ENCODE results near the gene ZNRF2.

Gene ZNRF2

GRCh38 chr7:30309302-30309701, 24.9 kb downstream of the ZNRF2 start:
- CTCF ChIA-PET, result no interaction called here
- POLR2A ChIA-PET, result no interaction called here
- TF ChIP-seq FOXM1 (IDR thresholded peaks at IDR 0.05; ENCODE audit: borderline replicate concordance) (no peak), TARDBP (IDR thresholded peaks at IDR 0.05) (no peak), HDGF (IDR thresholded peaks at IDR 0.05; ENCODE audit: borderline replicate concordance) (no peak)
- no peak for DNase-seq (ENCODE audit: extremely low spot score)

GRCh38 chr7:30309842-30310435, 25.5 kb downstream of the ZNRF2 start:
- ChIA-PET CTCF (no interaction called here), POLR2A (no interaction called here)
- no peak for TF ChIP-seq L3MBTL2 (conservative IDR thresholded peaks at IDR 0.05)
- no peak for TF ChIP-seq CTBP1 (IDR thresholded peaks at IDR 0.05; ENCODE audit: borderline replicate concordance)
- TF ChIP-seq SUZ12 (IDR thresholded peaks at IDR 0.05), result no peak
- no peak for TF ChIP-seq TARDBP (IDR thresholded peaks at IDR 0.05)
- no peak for TF ChIP-seq ZNF384 (IDR thresholded peaks at IDR 0.05)
- TF ChIP-seq FOXA1 (IDR thresholded peaks at IDR 0.05), result no peak
- no peak for TF ChIP-seq SP1 (IDR thresholded peaks at IDR 0.05)
- TF ChIP-seq ARNT (IDR thresholded peaks at IDR 0.05), result no peak
- no peak for TF ChIP-seq BHLHE40 (IDR thresholded peaks at IDR 0.05; ENCODE audit: borderline replicate concordance)
- no peak for TF ChIP-seq FOXM1 (IDR thresholded peaks at IDR 0.05; ENCODE audit: borderline replicate concordance)
- TF ChIP-seq HDGF (IDR thresholded peaks at IDR 0.05; ENCODE audit: borderline replicate concordance), result no peak
- TF ChIP-seq FOXK2 (IDR thresholded peaks at IDR 0.05), result no peak
- TF ChIP-seq NFRKB (IDR thresholded peaks at IDR 0.05), result no peak
- TF ChIP-seq PKNOX1 (IDR thresholded peaks at IDR 0.05), result no peak
- no peak for TF ChIP-seq ELF4 (IDR thresholded peaks at IDR 0.05)
- TF ChIP-seq LEF1 (IDR thresholded peaks at IDR 0.05; ENCODE audit: borderline replicate concordance), result no peak
- DNase-seq (ENCODE audit: extremely low spot score), result no peak

- POLR2A ChIA-PET, result no interaction called here
- TF ChIP-seq ELF4 (IDR thresholded peaks at IDR 0.05) (no peak), FOXA1 (IDR thresholded peaks at IDR 0.05) (no peak), SP1 (IDR thresholded peaks at IDR 0.05) (no peak), HDGF (IDR thresholded peaks at IDR 0.05; ENCODE audit: borderline replicate concordance) (no peak), ZNF384 (IDR thresholded peaks at IDR 0.05) (no peak), CTBP1 (IDR thresholded peaks at IDR 0.05; ENCODE audit: borderline replicate concordance) (no peak), FOXM1 (IDR thresholded peaks at IDR 0.05; ENCODE audit: borderline replicate concordance) (no peak), FOXK2 (IDR thresholded peaks at IDR 0.05) (no peak), SUZ12 (IDR thresholded peaks at IDR 0.05) (no peak)
- no peak for DNase-seq (ENCODE audit: extremely low spot score)
- CTCF ChIA-PET, result interaction anchor here (0.6 to 1.1 kb wide), 2 partner anchors 67 to 1121 kb away, joined by 3 read pairs; no protein-coding TSS in a partner anchor
Observed at GRCh38 chr7:30310674-30311362, 26.4 kb downstream of the ZNRF2 start.

- ChIA-PET POLR2A (no interaction called here), CTCF (no interaction called here)
- TF ChIP-seq NFRKB (IDR thresholded peaks at IDR 0.05) (no peak), TARDBP (IDR thresholded peaks at IDR 0.05) (no peak), ARNT (IDR thresholded peaks at IDR 0.05) (no peak), FOXM1 (IDR thresholded peaks at IDR 0.05; ENCODE audit: borderline replicate concordance) (no peak), ZNF384 (IDR thresholded peaks at IDR 0.05) (no peak), SP1 (IDR thresholded peaks at IDR 0.05) (no peak), L3MBTL2 (conservative IDR thresholded peaks at IDR 0.05) (no peak), SUZ12 (IDR thresholded peaks at IDR 0.05) (no peak), ELF4 (IDR thresholded peaks at IDR 0.05) (no peak), LEF1 (IDR thresholded peaks at IDR 0.05; ENCODE audit: borderline replicate concordance) (no peak)
- DNase-seq (ENCODE audit: extremely low spot score), result no peak
Observed at GRCh38 chr7:30312178-30312577, 27.8 kb downstream of the ZNRF2 start.

- DNase-seq (ENCODE audit: extremely low spot score), result no peak
- ChIA-PET CTCF (interaction anchor here (0.7 to 1.2 kb wide), 3 partner anchors 10 to 39 kb away, joined by 3 to 4 read pairs (median 3); no protein-coding TSS in a partner anchor), POLR2A (interaction anchor here (1.0 kb wide), 1 partner anchor 165 kb away, joined by 3 read pairs; the partner anchor contains the start of gene NOD1)
- TF ChIP-seq TARDBP (IDR thresholded peaks at IDR 0.05) (no peak), LEF1 (IDR thresholded peaks at IDR 0.05; ENCODE audit: borderline replicate concordance) (no peak), CTBP1 (IDR thresholded peaks at IDR 0.05; ENCODE audit: borderline replicate concordance) (no peak), PKNOX1 (IDR thresholded peaks at IDR 0.05) (no peak), FOXM1 (IDR thresholded peaks at IDR 0.05; ENCODE audit: borderline replicate concordance) (no peak), SUZ12 (IDR thresholded peaks at IDR 0.05) (no peak), FOXK2 (IDR thresholded peaks at IDR 0.05) (no peak), ARNT (IDR thresholded peaks at IDR 0.05) (no peak)
Observed at GRCh38 chr7:30313348-30313747, 29.0 kb downstream of the ZNRF2 start.

GRCh38 chr7:30313793-30314192, 29.4 kb downstream of the ZNRF2 start:
- ChIA-PET POLR2A (interaction anchor here (1.0 kb wide), 1 partner anchor 165 kb away, joined by 3 read pairs; the partner anchor contains the start of gene NOD1), CTCF (interaction anchor here (0.7 to 1.2 kb wide), 2 partner anchors 9 to 39 kb away, joined by 3 to 4 read pairs; no protein-coding TSS in a partner anchor)

More at GRCh38 chr7:30313793-30314192, 29.4 kb downstream of the ZNRF2 start:
- no peak for TF ChIP-seq FOXM1 (IDR thresholded peaks at IDR 0.05; ENCODE audit: borderline replicate concordance)
- TF ChIP-seq HDGF (IDR thresholded peaks at IDR 0.05; ENCODE audit: borderline replicate concordance), result no peak
- no peak for TF ChIP-seq ELF4 (IDR thresholded peaks at IDR 0.05)
- no peak for TF ChIP-seq NFRKB (IDR thresholded peaks at IDR 0.05)
- TF ChIP-seq FOXA1 (IDR thresholded peaks at IDR 0.05), result no peak
- no peak for TF ChIP-seq SP1 (IDR thresholded peaks at IDR 0.05)
- TF ChIP-seq FOXK2 (IDR thresholded peaks at IDR 0.05), result no peak
- TF ChIP-seq BHLHE40 (IDR thresholded peaks at IDR 0.05; ENCODE audit: borderline replicate concordance), result no peak
- TF ChIP-seq SUZ12 (IDR thresholded peaks at IDR 0.05), result no peak
- TF ChIP-seq ARNT (IDR thresholded peaks at IDR 0.05), result no peak
- TF ChIP-seq LEF1 (IDR thresholded peaks at IDR 0.05; ENCODE audit: borderline replicate concordance), result no peak
- no peak for TF ChIP-seq L3MBTL2 (conservative IDR thresholded peaks at IDR 0.05)
- no peak for TF ChIP-seq ZNF384 (IDR thresholded peaks at IDR 0.05)
- TF ChIP-seq TARDBP (IDR thresholded peaks at IDR 0.05), result no peak
- no peak for DNase-seq (ENCODE audit: extremely low spot score)
